Kidney (tissue), 14 donors: ENCODE measurements around the gene MYO15B. TPM values are rescaled to one million over a fixed set of nuclear protein-coding genes. Genes with fewer than 3 reads are reported as not detected.

Experiments used
- DNase-seq, 5 donors: peaks; one replicate each; pipeline ENCODE4 v3.0.0-alpha.2; 2013 to 2020
- FAIRE-seq: peaks from 2 replicates; lab custom pipeline; 2012; peaks lifted over from hg19 to GRCh38; lab: Jason Lieb, UNC
- H3K27ac ChIP-seq, 2 donors: one replicate each; pipeline ENCODE4 v1.7.0; 2013; ENCODE audit warnings: low read depth in 2 of 2, low read length in 2 of 2, inconsistent platforms in 1 of 2
- H3K27me3 ChIP-seq: one replicate; pipeline ENCODE4 v1.7.1; 2013; ENCODE audit warnings: low read length, inconsistent platforms; ENCODE audit not compliant: control insufficient read depth, insufficient read depth
- H3K36me3 ChIP-seq, 3 donors: one replicate each; pipeline versions ENCODE4 v1.7.0 to v1.7.1; 2013; ENCODE audit warnings: low read length in 3 of 3, control low read depth in 1 of 3, inconsistent platforms in 1 of 3; ENCODE audit not compliant: insufficient read depth in 3 of 3, control insufficient read depth in 2 of 3
- H3K4me1 ChIP-seq, 3 donors: one replicate each; pipeline versions ENCODE4 v1.7.0 to v1.7.1; 2013; ENCODE audit warnings: low read length in 3 of 3, inconsistent platforms in 1 of 3, low read depth in 1 of 3; ENCODE audit not compliant: control insufficient read depth in 2 of 3, insufficient read depth in 2 of 3
- H3K4me3 ChIP-seq, 3 donors: one replicate each; pipeline versions ENCODE4 v1.7.0 to v1.8.1; 2013; ENCODE audit warnings: low read length in 3 of 3, control low read depth in 1 of 3, inconsistent platforms in 1 of 3
- H3K9ac ChIP-seq, 3 donors: one replicate each; pipeline versions ENCODE4 v1.7.0 to v1.7.1; 2013; ENCODE audit warnings: low read length in 3 of 3, control low read depth in 1 of 3, inconsistent platforms in 1 of 3
- H3K9me3 ChIP-seq, 3 donors: one replicate each; pipeline versions ENCODE4 v1.7.0 to v1.7.1; 2013; ENCODE audit warnings: low read length in 3 of 3, control low read depth in 1 of 3, inconsistent platforms in 1 of 3; ENCODE audit not compliant: control insufficient read depth in 2 of 3, insufficient read depth in 1 of 3
- intact Hi-C: fragments of 100-400 bp; cut with DNase I; formaldehyde crosslinking; loops from one replicate; pipeline ENCODE4 v1.11.1; 2022
- polyA plus RNA-seq: library from polyadenylated mRNA; stranded (reverse); fragments of 350-450 nt; fragmentation: Illumina TruSeq; extraction: RNeasy Lipid Tissue Mini Kit (QIAGEN cat#74804); gene quantifications from one replicate; pipeline ENCODE4 v1.2.3, GENCODE V29; 2014; ENCODE audit warnings: low read depth, low replicate concordance; ENCODE audit not compliant: insufficient read depth
- total RNA-seq: library from RNA; stranded (reverse); fragmentation: NEBNext Ultra II Directional; extraction: Animal tissue kit (Norgen Biotek cat#: 25700); gene quantifications from one replicate; pipeline ENCODE4 v1.2.1, GENCODE V29; 2021
- TF ChIP-seq, protein P1 (sequence below): IDR thresholded peaks from 3 replicates; pipeline ENCODE4 v1.5.1; 2012; ENCODE audit warnings: mild to moderate bottlenecking, moderate library complexity, borderline replicate concordance; ENCODE audit not compliant: insufficient read depth; ENCODE audit errors: extremely low read depth
- donor health status: control.
- donor health status: control.
- donor health status: control.
- donor health status: control.
- donor health status: control.
- donor health status: DM: yes; HTN: yes; CAD: no.
- donor health status: Normal renal cell carcinoma (clear cell type).

The MYO15B gene
- total and polyA plus RNA-seq, 2 donors from 2014 or later = 139 to 286 TPM

DNA sequence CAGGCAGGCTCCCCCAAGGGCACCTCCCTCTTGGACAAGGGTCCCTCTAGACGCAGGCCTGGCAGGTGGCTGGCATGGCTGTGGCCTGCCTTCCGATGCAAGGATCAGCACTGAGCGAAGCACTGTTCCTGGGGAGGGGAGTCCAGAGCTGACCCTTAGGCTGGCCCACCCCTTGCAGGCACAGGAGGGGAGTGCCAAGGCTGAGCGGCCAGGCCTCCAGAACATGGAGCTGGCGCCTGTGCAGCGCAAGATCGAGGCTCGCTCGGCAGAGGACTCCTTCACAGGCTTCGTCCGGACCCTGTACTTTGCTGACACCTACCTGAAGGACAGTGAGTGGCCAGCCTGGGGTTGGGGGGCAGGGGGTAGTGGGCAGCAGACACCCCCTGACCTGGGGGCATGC, 16.8 kb upstream of the MYO15B start:
- no peak overlapping the region for H3K4me3 ChIP-seq
- peaks cover 0 to 7% (median 0%) of the 10 kb centered on the region in 3 donors for H3K4me1 ChIP-seq
- intact Hi-C loops = no loop called here
- no peak overlapping the region for H3K27ac ChIP-seq
- TF ChIP-seq, protein P1, sequence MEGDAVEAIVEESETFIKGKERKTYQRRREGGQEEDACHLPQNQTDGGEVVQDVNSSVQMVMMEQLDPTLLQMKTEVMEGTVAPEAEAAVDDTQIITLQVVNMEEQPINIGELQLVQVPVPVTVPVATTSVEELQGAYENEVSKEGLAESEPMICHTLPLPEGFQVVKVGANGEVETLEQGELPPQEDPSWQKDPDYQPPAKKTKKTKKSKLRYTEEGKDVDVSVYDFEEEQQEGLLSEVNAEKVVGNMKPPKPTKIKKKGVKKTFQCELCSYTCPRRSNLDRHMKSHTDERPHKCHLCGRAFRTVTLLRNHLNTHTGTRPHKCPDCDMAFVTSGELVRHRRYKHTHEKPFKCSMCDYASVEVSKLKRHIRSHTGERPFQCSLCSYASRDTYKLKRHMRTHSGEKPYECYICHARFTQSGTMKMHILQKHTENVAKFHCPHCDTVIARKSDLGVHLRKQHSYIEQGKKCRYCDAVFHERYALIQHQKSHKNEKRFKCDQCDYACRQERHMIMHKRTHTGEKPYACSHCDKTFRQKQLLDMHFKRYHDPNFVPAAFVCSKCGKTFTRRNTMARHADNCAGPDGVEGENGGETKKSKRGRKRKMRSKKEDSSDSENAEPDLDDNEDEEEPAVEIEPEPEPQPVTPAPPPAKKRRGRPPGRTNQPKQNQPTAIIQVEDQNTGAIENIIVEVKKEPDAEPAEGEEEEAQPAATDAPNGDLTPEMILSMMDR = no peak
- H3K9me3 ChIP-seq = no peaks in the 10 kb centered on the region
- no peaks in the 10 kb centered on the region for H3K27me3 ChIP-seq
- peaks cover 0 to 10% (median 8%) of the 10 kb centered on the region in 3 donors for H3K36me3 ChIP-seq
- FAIRE-seq = no peak
- H3K9ac ChIP-seq = no peak overlapping the region
- DNase-seq = no peak

DNA sequence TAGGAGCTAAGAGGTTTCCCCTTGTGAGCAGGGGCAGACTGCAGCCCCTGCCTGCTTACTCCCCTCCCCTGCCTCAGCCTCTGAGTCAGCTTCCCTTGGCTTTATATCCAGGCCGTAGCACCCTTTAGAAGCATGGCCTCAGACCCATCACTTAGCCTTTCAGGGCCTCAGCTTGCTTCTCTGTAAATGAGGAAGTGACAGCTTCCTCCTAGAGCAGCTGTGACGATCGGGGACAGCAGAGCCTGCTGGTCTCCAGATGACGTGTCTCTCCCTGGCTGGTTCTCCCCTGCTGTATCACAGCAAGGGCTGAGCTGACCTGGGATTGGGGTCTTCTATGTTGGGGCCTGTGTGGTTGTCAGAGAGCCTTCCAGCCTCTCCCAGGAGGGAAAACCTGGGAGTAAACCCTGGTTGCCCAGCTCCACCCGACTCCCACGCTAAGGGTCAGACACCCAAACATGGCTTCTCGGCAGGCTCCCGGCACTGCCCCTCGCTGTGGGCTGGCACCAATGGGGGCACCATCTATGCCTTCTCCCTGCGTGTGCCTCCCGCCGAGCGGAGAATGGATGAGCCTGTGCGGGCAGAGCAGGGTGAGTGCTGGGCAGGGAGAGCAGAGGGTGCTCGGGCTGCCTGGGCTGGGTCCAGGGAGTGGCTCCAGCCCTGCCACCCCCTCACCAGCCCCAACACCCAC, 16.3 kb upstream of the MYO15B start:
- H3K4me3 ChIP-seq = no peak overlapping the region
- peaks cover 0 to 2% (median 0%) of the 10 kb centered on the region in 3 donors for H3K4me1 ChIP-seq
- no peak overlapping the region for H3K27ac ChIP-seq
- H3K9me3 ChIP-seq = no peaks in the 10 kb centered on the region
- DNase-seq = peak in 2 of 5 donors; percentile 33 to 79
- TF ChIP-seq, protein P1 = no peak
- H3K36me3 ChIP-seq = peaks cover 0 to 8% (median 6%) of the 10 kb centered on the region in 3 donors
- no peaks in the 10 kb centered on the region for H3K27me3 ChIP-seq
- intact Hi-C loops = no loop called here
- FAIRE-seq = no peak
- no peak overlapping the region for H3K9ac ChIP-seq

DNA sequence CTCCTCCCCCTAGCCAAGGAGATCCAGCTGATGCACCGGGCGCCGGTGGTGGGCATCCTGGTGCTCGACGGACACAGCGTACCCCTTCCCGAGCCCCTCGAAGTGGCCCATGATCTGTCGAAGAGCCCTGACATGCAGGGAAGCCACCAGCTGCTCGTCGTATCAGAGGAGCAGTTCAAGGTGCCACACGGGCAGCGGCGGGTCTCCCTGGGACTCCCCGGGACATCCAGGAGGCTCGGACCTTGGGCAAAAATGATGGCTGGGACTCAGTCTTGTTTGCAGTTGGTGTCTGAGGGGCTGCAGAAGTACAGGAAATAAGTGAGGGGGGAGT, 15.8 kb upstream of the MYO15B start:
- Histone ChIP-seq H3K4me3 (no peak overlapping the region), H3K36me3 (peaks cover 0 to 8% (median 6%) of the 10 kb centered on the region in 3 donors), H3K9me3 (no peaks in the 10 kb centered on the region), H3K27ac (no peak overlapping the region), H3K27me3 (no peaks in the 10 kb centered on the region), H3K4me1 (no peaks in the 10 kb centered on the region), H3K9ac (no peak overlapping the region)
- DNase-seq (peak in 2 of 5 donors; percentile 23 to 75), FAIRE-seq (no peak)
- intact Hi-C loops = no loop called here
- TF ChIP-seq, protein P1 = no peak
